ENCODE measurements around the gene CFAP210.

DNA sequence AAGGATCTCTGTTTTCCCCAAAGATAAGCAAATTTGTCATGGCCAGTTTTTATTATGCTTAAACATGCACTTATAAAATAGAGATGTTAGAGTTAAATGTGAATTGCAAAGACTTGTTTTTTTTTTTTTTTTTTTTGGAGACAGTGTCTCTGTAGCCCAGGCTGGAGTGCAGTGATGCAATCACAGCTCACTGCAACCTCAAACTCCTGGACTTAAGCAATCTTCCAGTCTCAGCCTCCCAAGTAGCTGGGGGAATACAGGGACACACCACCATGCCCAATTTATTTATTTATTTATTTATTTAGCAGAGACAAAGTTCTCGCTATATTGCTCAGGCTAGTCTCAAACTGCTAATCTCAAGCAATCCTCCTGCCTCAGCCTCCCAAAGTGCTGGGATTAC, 15.1 kb upstream of the CFAP210 start:
- no peak for TF ChIP-seq POLR2AphosphoS5 (IDR thresholded peaks at IDR 0.05; ENCODE audit: borderline replicate concordance, low read depth, low read length)
- TF ChIP-seq EZH2 (IDR thresholded peaks at IDR 0.05) = no peak
